ENCODE data around the gene RNF121.

RNF121 gene

DNA sequence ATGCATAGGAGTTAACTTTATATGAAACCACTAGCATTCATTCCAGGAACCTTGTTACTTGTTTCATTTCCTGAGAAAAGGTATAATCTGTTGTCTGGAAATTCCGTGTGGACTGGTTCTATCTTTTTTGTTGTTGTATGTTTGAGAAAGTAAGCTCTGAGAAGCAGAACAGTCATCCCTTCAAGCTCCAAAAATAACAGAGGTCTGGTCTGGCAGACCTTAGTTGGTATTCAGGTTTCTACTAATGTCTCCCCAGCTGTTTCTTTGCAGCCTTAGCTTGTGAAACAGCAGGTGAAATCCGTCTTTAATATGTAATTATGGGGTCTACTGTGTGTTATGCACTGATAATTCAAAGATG, 2.4 kb downstream of the RNF121 start:
- TF ChIP-seq, protein P1, sequence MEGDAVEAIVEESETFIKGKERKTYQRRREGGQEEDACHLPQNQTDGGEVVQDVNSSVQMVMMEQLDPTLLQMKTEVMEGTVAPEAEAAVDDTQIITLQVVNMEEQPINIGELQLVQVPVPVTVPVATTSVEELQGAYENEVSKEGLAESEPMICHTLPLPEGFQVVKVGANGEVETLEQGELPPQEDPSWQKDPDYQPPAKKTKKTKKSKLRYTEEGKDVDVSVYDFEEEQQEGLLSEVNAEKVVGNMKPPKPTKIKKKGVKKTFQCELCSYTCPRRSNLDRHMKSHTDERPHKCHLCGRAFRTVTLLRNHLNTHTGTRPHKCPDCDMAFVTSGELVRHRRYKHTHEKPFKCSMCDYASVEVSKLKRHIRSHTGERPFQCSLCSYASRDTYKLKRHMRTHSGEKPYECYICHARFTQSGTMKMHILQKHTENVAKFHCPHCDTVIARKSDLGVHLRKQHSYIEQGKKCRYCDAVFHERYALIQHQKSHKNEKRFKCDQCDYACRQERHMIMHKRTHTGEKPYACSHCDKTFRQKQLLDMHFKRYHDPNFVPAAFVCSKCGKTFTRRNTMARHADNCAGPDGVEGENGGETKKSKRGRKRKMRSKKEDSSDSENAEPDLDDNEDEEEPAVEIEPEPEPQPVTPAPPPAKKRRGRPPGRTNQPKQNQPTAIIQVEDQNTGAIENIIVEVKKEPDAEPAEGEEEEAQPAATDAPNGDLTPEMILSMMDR (IDR thresholded peaks at IDR 0.05; ENCODE audit: low read depth, low read length), result no peak
- H3K4me3 ChIP-seq (ENCODE audit: low read depth, low read length), result no peak overlapping the region

DNA sequence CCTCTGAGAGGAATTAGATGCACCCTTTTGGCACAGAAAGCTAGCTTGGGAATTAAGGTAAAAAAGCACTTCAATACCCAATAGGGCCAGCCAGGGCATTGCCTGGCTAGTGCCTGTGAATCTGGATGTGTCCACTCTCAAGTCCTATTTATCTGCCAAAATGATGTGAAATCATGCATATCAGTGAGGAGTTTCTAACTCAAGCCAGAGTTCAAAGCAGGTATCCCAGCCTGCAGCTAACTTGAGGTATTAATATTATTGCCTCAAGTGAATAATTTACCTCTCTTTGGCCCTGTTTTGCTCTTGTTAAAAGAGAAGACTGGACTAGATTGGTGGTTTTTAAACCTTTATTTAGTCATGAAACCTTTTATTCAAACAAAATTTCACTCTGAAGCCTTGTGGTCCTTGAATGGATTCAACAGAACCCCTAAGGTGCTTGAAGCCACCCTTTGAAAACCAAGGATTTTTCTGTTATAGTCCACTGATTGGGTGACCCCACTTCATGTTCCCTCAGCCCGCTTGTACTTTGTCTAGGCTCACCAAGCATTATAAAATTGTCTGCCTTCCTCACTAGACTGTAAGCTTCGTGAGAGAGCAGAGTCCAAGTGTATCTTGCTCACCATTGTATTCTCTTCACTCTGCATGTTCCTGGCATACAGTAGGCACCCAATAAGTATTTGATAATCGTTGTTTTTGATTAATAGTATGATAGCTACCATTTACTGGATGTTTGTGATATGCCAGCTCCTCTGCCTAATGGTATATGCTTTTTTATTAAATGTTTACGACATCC, 4.5 kb downstream of the RNF121 start:
- H3K4me3 ChIP-seq (ENCODE audit: low read depth, low read length), result no peak overlapping the region

GRCh38 chr11:71934213-71934612, 5.4 kb downstream of the RNF121 start:
- no peak overlapping the region for H3K4me3 ChIP-seq (ENCODE audit: low read depth, low read length)
- TF ChIP-seq, protein P1 (IDR thresholded peaks at IDR 0.05; ENCODE audit: low read depth, low read length), result no peak

More for the DNA sequence above, 4.5 kb downstream of the RNF121 start:
- TF ChIP-seq, protein P1 (IDR thresholded peaks at IDR 0.05; ENCODE audit: low read depth, low read length), result no peak

GRCh38 chr11:71935338-71935925, 6.6 kb downstream of the RNF121 start:
- H3K4me3 ChIP-seq (ENCODE audit: low read depth, low read length), result no peak overlapping the region
- TF ChIP-seq, protein P1 (IDR thresholded peaks at IDR 0.05; ENCODE audit: low read depth, low read length), result no peak

DNA sequence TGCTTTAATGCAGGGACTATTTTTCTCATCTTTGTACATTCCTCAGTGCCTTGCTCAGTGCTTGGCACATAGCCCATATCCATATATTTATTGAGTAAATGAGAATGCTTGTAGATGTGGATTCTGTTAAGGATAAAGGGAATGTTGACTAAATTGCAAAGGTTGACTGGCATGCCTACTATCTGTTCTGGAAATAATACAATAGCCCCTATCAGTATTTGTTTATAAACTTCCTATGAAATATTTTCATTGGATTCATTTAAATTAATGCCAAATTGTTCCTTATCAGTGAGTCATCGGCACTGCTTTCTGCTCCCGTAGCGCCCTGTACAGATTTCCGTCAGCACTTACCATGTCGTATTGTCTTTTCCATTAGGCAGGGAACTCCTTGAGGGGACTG, 8.0 kb downstream of the RNF121 start:
- H3K4me3 ChIP-seq (ENCODE audit: low read depth, low read length), result no peak overlapping the region
- TF ChIP-seq, protein P1 (IDR thresholded peaks at IDR 0.05; ENCODE audit: low read depth, low read length), result no peak

- TF ChIP-seq, protein P1 (IDR thresholded peaks at IDR 0.05; ENCODE audit: low read depth, low read length), result no peak
- H3K4me3 ChIP-seq (ENCODE audit: low read depth, low read length), result no peak overlapping the region
Measured at GRCh38 chr11:71937826-71938225, 9.0 kb downstream of the RNF121 start.

- no peak overlapping the region for H3K4me3 ChIP-seq (ENCODE audit: low read depth, low read length)
- TF ChIP-seq, protein P1 (IDR thresholded peaks at IDR 0.05; ENCODE audit: low read depth, low read length), result no peak
Measured at GRCh38 chr11:71940561-71941219, 11.8 kb downstream of the RNF121 start.

Measured in WI38 (cell line).